Colonic mucosa (tissue), 4 donors: ENCODE results near the gene ARHGEF3. TPM values are rescaled to one million over a fixed set of nuclear protein-coding genes. Genes with fewer than 3 reads are reported as not detected.

ENCODE experiments used
- DNase-seq: peaks from one replicate; pipeline ENCODE4 v3.0.0-alpha.2; 2020
- H3K27ac ChIP-seq: fragments of 200-600 bp; one replicate; pipeline ENCODE4 v1.8.0; 2021
- H3K27me3 ChIP-seq: fragments of 200-600 bp; one replicate; pipeline ENCODE4 v1.8.0; 2021
- H3K36me3 ChIP-seq: fragments of 200-600 bp; one replicate; pipeline ENCODE4 v1.8.0; 2021
- H3K4me1 ChIP-seq: fragments of 200-600 bp; one replicate; pipeline ENCODE4 v1.8.0; 2021; ENCODE audit warnings: mild to moderate bottlenecking
- H3K4me3 ChIP-seq: fragments of 200-600 bp; one replicate; pipeline ENCODE4 v1.8.0; 2021
- H3K9ac ChIP-seq, 2 donors: one replicate each; pipeline ENCODE4 v1.7.0; 2013; ENCODE audit warnings: control low read depth in 2 of 2, low read depth in 2 of 2, low read length in 2 of 2
- H3K9me3 ChIP-seq: fragments of 200-600 bp; one replicate; pipeline ENCODE4 v1.8.0; 2021
- CTCF ChIP-seq: fragments of 200-600 bp; IDR thresholded peaks from one replicate; pipeline ENCODE4 v1.8.0; 2022; ENCODE audit warnings: antibody characterized with exemption, mild to moderate bottlenecking
- intact Hi-C: fragments of 100-400 bp; cut with DNase I; formaldehyde crosslinking; loops from one replicate; pipeline ENCODE4 v1.14.1; 2022
- total RNA-seq, 2 donors: library from RNA; stranded (reverse); fragmentation: NEBNext Ultra II Directional in 1 of 2; extraction: Animal tissue kit (Norgen Biotek cat#: 25700) in 1 of 2; gene quantifications; one replicate each; pipeline ENCODE4 v1.2.1, GENCODE V29; 2021
- donor health status: healthy.
- donor health status: DM: no; HTN: no; CAD: no.
- donor health status: DM: no; HTN: no; CAD: no.

Gene ARHGEF3
- total RNA-seq, 2 donors from 2014 or later = 10.2 to 14.7 TPM

- DNase-seq = no peak
- no peak for TF ChIP-seq CTCF
- Histone ChIP-seq H3K4me1 (no peaks in the 10 kb centered on the region), H3K9me3 (no peaks in the 10 kb centered on the region), H3K27me3 (no peaks in the 10 kb centered on the region), H3K27ac (no peak overlapping the region), H3K9ac (no peak overlapping the region), H3K36me3 (no peaks in the 10 kb centered on the region), H3K4me3 (no peak overlapping the region)
- intact Hi-C loops = no loop called here
These were observed 36.7 kb upstream of the ARHGEF3 start for GRCh38 chr3:56838448-56838847.

GRCh38 chr3:56837196-56837955 is 35.6 kb upstream of the ARHGEF3 start:
- no peaks in the 10 kb centered on the region for H3K36me3 ChIP-seq
- no peak for TF ChIP-seq CTCF
- intact Hi-C loops = no loop called here
- no peak overlapping the region for H3K9ac ChIP-seq
- no peak overlapping the region for H3K4me3 ChIP-seq
- H3K27ac ChIP-seq = no peak overlapping the region
- no peaks in the 10 kb centered on the region for H3K4me1 ChIP-seq
- H3K27me3 ChIP-seq = no peaks in the 10 kb centered on the region
- no peak for DNase-seq
- no peaks in the 10 kb centered on the region for H3K9me3 ChIP-seq

GRCh38 chr3:56836276-56837163 is 34.8 kb upstream of the ARHGEF3 start:
- H3K9me3 ChIP-seq = no peaks in the 10 kb centered on the region
- no peaks in the 10 kb centered on the region for H3K27me3 ChIP-seq
- no peak overlapping the region for H3K27ac ChIP-seq
- no peak for DNase-seq
- no peak for TF ChIP-seq CTCF
- H3K4me3 ChIP-seq = no peak overlapping the region
- no peaks in the 10 kb centered on the region for H3K36me3 ChIP-seq
- intact Hi-C loops = no loop called here
- no peaks in the 10 kb centered on the region for H3K4me1 ChIP-seq
- H3K9ac ChIP-seq = no peak overlapping the region

- intact Hi-C loops = no loop called here
- Histone ChIP-seq H3K4me1 (no peaks in the 10 kb centered on the region), H3K36me3 (no peaks in the 10 kb centered on the region), H3K27me3 (no peaks in the 10 kb centered on the region), H3K27ac (no peak overlapping the region), H3K9me3 (no peaks in the 10 kb centered on the region), H3K4me3 (no peak overlapping the region), H3K9ac (no peak overlapping the region)
- TF ChIP-seq CTCF = no peak
- DNase-seq = no peak
These were observed 34.0 kb upstream of the ARHGEF3 start for GRCh38 chr3:56835650-56836227.

GRCh38 chr3:56833536-56833935 is 31.8 kb upstream of the ARHGEF3 start:
- no peak overlapping the region for H3K27ac ChIP-seq
- H3K27me3 ChIP-seq = no peaks in the 10 kb centered on the region
- H3K9ac ChIP-seq = no peak overlapping the region
- DNase-seq = no peak
- intact Hi-C loops = no loop called here
- no peak for TF ChIP-seq CTCF
- H3K9me3 ChIP-seq = no peaks in the 10 kb centered on the region
- H3K4me3 ChIP-seq = no peak overlapping the region
- H3K36me3 ChIP-seq = no peaks in the 10 kb centered on the region
- H3K4me1 ChIP-seq = no peaks in the 10 kb centered on the region
